HG03432 (cell line): ENCODE measurements around the gene OBP2B.
"Not testable (repeated sequence)": the region's sequence is repeated elsewhere in the genome, so short reads cannot be mapped to it uniquely, and the experiment has no call there.

ENCODE experiments used
- ATAC-seq: cut with Tn5 transposase; IDR thresholded peaks from one replicate; pipeline ENCODE4 v1.9.1; 2021; ENCODE audit warnings: mild to moderate bottlenecking, moderate library complexity; ENCODE audit not compliant: unreplicated experiment

Gene OBP2B

DNA sequence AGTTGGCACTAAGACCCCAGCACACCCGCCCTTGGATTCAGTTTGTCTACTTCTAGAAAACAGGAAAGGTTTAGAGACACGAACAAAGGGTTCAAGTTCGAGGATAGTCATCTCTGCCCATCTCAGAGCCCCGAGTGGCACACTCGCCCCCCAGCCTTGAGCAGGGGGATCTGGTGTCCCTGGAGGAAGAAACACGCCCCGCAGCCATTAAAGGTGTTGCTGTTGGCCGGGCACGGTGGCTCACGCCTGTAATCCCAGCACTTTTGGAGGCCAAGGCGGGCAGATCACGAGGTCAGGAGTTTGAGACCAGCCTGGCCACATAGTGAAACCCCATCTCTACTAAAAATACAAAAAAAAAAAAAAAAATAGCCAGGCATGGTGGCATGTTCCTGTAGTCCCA lies 39.4 kb downstream of the OBP2B start:
- ATAC-seq, result not testable (repeated sequence)

DNA sequence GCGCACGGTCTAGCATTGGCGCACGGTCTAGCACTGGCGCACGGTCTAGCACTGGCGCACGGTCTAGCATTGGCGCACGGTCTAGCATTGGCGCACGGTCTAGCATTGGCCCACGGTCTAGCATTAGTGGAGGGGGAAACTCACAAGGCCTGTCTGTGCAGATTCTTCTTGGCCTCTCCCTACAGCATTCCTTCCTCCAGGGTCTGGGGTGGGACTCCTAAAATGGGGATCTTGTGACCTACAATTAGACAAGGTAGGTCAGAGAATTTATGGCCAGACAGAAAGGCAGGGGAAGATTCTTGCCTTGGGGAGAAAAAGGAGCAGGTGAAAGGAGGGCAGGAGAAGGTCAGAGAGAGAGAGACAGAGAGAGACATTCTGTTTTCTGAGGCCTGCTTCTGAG lies 39.9 kb downstream of the OBP2B start:
- ATAC-seq, result no peak

- ATAC-seq, result no peak
Measured at GRCh38 chr9:133168432-133168831, 40.6 kb downstream of the OBP2B start.

DNA sequence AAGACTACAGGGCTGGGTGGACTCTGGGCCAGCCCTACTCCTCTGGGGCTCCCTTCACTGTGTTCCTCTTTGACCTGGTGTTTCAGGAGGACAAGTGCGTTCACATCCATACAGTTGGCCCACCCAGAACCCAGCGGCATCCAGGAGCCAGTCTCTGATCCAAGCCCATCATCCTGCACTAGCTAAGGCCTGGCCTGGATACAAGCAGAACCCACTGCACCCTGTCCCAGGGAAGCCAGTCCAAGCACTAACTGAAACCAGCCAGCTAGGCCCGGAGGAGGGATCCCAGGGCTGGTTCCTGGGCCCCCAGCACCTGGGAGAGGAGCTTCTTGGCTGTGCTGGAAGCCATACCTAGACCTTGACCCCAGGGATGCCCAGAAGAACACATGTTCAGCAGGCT lies 41.3 kb downstream of the OBP2B start:
- ATAC-seq, result no peak

DNA sequence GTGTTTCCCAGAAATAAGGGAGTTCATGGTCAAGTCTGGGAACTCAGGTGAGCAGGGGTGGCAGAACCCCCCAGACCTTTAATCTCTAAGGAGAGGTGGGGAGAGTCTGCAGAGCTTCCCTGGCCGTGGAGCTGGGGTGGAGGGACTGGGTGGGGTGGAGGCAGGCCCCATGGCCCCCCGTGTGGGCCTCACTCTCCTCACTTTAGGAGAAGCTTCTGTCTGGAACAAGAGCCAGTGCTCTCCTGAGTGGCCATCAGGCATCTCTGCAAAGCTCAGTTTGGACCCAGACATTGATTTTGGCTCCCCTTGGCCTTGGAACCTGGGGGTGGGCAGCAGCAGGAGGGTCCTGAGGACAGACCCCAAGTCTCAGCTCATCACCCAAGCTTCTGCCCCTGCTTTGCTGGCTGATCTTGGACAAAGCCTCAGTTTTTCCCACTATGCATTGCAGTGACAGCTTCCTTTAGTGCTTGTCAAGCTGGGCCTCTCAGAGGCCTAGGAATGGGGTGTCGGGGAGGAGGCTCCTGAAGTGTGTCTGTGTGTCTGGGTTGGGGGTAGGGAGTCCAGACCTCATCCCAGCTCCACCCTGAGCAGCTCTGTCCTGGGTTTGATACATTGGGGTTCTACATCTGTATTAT lies 41.8 kb downstream of the OBP2B start:
- no peak for ATAC-seq

DNA sequence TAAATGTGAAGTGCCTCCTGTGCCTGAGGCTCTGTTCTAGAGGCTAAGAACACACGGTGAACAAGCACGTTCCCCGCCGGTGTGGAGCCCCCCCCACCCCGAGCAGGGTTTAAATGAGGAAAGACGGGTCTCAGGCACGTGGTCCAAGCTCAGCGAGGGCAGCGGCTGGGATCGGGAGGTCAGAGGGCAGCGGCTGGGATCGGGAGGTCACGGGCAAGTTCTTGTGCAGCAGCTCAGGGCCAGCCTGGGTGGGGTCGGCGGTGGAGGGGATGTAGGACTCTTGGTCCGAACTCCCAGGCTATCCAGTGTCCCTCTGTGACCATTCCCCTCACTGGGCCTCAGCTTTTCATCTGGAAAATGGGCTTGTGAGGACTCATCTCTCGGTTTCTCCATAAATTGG lies 42.7 kb downstream of the OBP2B start:
- ATAC-seq, result no peak

DNA sequence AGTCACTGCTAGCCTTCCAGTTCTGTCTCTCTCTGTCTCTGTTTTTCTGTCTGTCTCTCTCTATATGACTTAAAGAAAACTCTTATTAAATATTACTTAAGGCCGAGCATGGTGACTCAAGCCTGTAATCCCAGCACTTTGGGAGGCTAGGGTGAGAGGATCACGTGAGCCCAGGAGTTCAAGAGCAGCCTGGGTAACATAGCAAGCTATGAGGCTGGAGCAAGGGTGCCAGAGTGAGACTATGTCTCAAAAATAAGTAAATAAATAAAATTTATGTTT lies 43.7 kb downstream of the OBP2B start:
- no peak for ATAC-seq

DNA sequence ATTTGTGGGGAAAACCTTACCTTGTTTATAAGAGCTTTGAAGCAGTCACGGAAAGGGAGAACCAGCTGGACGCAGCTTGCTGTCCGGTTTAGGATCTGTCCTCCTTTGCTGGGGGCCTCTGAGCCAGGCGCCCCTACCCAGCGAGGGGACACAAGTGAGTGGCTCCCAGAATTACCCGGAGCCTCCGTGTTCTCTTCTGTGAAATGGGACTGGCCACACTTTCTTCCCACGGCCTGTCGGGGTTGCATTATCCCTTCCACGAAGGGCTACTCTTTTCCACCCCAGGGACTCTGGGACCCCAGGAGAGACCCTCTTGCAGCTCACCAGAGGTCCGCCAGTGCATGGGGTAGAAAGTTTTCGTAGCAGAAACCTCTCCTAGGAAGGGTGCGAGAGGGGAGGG lies 44.9 kb downstream of the OBP2B start:
- no peak for ATAC-seq

GRCh38 chr9:133163504-133164172 lies 45.4 kb downstream of the OBP2B start, which contains the start of gene GBGT1:
Gene GBGT1, minus strand, starts transcription at chr9:133163914. Its CDS starts 1,502 bp downstream, at chr9:133162412.
- peak; percentile 64 for ATAC-seq

DNA sequence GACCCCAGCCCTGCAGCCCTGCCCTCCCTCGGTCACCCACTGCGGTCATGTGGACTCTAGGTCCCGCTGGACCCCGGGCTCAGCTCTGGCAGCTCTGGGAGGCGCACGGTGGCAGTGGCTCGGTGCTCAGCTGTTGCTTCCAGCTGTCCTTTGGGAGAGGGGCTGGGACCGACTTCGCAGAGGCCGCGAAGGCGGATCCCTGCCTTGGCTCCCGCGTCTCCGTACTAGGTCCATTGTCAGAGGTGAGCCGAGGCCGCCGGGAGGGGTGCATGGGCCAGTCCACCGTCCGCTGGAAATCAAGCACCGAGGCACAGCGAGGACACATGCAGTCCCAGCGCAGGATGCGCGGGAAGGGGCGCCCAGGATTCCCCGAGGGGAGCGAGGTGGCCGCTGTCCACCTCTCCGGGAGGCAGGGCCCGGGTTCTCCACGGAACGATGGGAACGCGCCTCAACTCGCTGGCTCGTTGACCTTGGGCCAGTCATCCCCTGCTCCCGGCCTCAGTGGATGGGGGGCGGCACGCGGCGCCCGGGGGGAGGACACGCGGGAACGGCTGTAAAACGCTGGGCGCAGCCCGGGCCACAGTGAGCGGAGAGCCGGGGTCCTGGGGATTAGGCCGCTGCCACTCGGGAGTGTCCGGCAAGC lies 46.1 kb downstream of the OBP2B start:
- no peak for ATAC-seq

DNA sequence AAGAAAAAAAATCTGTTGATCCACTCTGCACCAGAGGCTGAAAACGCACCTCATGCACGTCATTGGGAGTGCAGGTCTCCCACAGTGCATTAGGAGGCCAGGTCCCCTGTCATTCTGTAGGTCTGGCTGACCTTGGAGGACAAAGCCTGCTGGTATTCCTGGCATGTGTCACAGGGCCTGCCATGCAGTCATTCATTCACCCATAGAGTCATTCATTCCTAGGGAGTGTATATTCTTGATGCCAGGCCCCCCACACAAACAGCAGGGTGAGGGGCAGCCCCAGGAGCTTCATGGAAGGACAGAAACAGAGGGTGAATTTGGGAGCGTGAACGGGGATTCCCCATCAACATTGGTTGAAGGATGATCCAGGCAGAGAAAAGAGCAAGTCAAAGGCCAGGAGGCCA lies 47.5 kb downstream of the OBP2B start:
- ATAC-seq, result no peak

GRCh38 chr9:133160742-133161546 lies 48.1 kb downstream of the OBP2B start:
- no peak for ATAC-seq

DNA sequence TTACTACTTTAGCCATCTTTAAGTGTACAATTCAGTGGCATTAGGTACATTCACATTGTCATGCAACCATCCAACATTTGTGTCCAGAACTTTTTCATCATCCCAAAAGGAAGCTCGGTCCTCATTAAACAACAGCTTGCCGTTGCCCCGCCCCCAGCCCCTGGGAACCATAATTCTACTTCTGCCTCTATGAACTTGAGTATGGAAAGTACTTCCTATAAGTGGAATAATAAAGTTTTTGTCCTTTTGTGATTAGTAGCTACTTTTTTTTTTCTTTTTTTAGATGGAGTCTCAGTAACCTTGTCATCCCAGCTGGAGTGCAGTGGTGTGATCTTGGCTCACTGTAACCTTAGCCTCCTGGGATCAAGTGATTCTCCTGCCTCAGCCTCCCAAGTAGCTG lies 50.4 kb downstream of the OBP2B start:
- ATAC-seq, result no peak
